HEK293T (cell line): ENCODE measurements around the gene IMP3.
"Not testable (repeated sequence)": the region's sequence is repeated elsewhere in the genome, so short reads cannot be mapped to it uniquely, and the experiment has no call there.

ENCODE experiments used
- ARNT ChIP-seq: fragments of 450-650 bp; IDR thresholded peaks from 2 replicates; pipeline ENCODE4 v1.6.1; 2017; ENCODE audit warnings: mild to moderate bottlenecking
- BHLHE40 ChIP-seq: fragments of 450-650 bp; IDR thresholded peaks from 2 replicates; pipeline ENCODE4 v1.6.1; 2016; ENCODE audit warnings: mild to moderate bottlenecking, moderate library complexity, borderline replicate concordance
- ELF4 ChIP-seq: fragments of 450-650 bp; IDR thresholded peaks from 2 replicates; pipeline ENCODE4 v1.6.1; 2017; ENCODE audit warnings: antibody characterized with exemption
- FOXA1 ChIP-seq: fragments of 450-650 bp; IDR thresholded peaks from 2 replicates; pipeline ENCODE4 v1.6.1; 2016; ENCODE audit warnings: mild to moderate bottlenecking
- FOXM1 ChIP-seq: fragments of 450-650 bp; IDR thresholded peaks from 2 replicates; pipeline ENCODE4 v1.6.1; 2017; ENCODE audit warnings: mild to moderate bottlenecking, borderline replicate concordance
- L3MBTL2 ChIP-seq: fragments of 450-650 bp; conservative IDR thresholded peaks from 2 replicates; pipeline ENCODE4 v1.6.1; 2016; ENCODE audit warnings: mild to moderate bottlenecking
- NFRKB ChIP-seq: fragments of 450-650 bp; IDR thresholded peaks from 2 replicates; pipeline ENCODE4 v1.6.1; 2016; ENCODE audit warnings: mild to moderate bottlenecking, moderate library complexity
- PKNOX1 ChIP-seq: fragments of 450-650 bp; IDR thresholded peaks from 2 replicates; pipeline ENCODE4 v1.6.1; 2016
- SP1 ChIP-seq: fragments of 450-650 bp; IDR thresholded peaks from 2 replicates; pipeline ENCODE4 v1.6.1; 2017
- TARDBP ChIP-seq: fragments of 450-650 bp; IDR thresholded peaks from 2 replicates; pipeline ENCODE4 v1.6.1; 2016

GRCh38 chr15:75678324-75678690, 38.3 kb upstream of the IMP3 start:
- TF ChIP-seq TARDBP, SP1, PKNOX1, FOXM1, FOXA1, BHLHE40, ELF4, NFRKB, L3MBTL2, ARNT: not testable (repeated sequence)
